Right lobe of liver (tissue), 6 donors: Measurements from ENCODE around the gene FRZB. TPM values are rescaled to one million over a fixed set of nuclear protein-coding genes. Genes with fewer than 3 reads are reported as not detected.
A peak's percentile ranks its signal among the peaks of the same experiment; 100 is the strongest.
"Not testable (repeated sequence)": the region's sequence is repeated elsewhere in the genome, so short reads cannot be mapped to it uniquely, and the experiment has no call there.

Source experiments
- ATAC-seq, 4 donors: fragments of 200-7000 bp; cut with Tn5 transposase; one replicate each; pipeline ENCODE4 v1.9.1; 2020; ENCODE audit warnings: mild to moderate bottlenecking in 4 of 4, moderate library complexity in 4 of 4
- DNase-seq, 3 donors: peaks; one replicate each; pipeline ENCODE4 v3.0.0-alpha.2; 2020
- H3K27ac ChIP-seq, 3 donors: fragments of 200-600 bp; one replicate each; pipeline ENCODE4 v1.8.0; 2022
- H3K27me3 ChIP-seq, 2 donors: fragments of 200-600 bp; one replicate each; pipeline ENCODE4 v1.8.0; 2022
- H3K36me3 ChIP-seq, 4 donors: fragments of 200-600 bp; sonication (generic) in 1 of 4; one replicate each; pipeline versions ENCODE4 v1.5.1 to v1.8.0; 2017 to 2022; ENCODE audit warnings: control low read depth in 1 of 4
- H3K4me1 ChIP-seq, 4 donors: fragments of 200-600 bp; sonication (generic) in 1 of 4; one replicate each; pipeline versions ENCODE4 v1.5.1 to v1.8.0; 2017 to 2022; ENCODE audit warnings: control low read depth in 1 of 4
- H3K4me3 ChIP-seq, 3 donors: fragments of 200-600 bp; one replicate each; pipeline ENCODE4 v1.8.0; 2022
- H3K9me3 ChIP-seq, 4 donors: fragments of 200-600 bp; sonication (generic) in 1 of 4; one replicate each; pipeline versions ENCODE4 v1.5.1 to v1.8.0; 2017 to 2022; ENCODE audit warnings: control low read depth in 1 of 4
- POLR2A ChIP-seq: fragments of 450-650 bp; IDR thresholded peaks from one replicate; pipeline ENCODE4 v1.6.1; 2017; ENCODE audit warnings: antibody characterized with exemption, mild to moderate bottlenecking
- WGBS: methylation state at CpG from one replicate; pipeline ENCODE4 v1.1.6; 2018; ENCODE audit warnings: low coverage, low lambda C conversion rate; ENCODE audit not compliant: insufficient coverage; ENCODE audit errors: missing lambda C conversion rate; 5-methylcytosine and 5-hydroxymethylcytosine counted together
- intact Hi-C, 2 donors: fragments of 100-400 bp; cut with DNase I; formaldehyde crosslinking; loops; one replicate each; pipeline versions ENCODE4 v1.11.2 to v1.14.1; 2022
- total RNA-seq, 6 experiments: library from RNA; depleted of rRNA in 2 of 6; stranded (reverse); fragments of >200 nt in 2 of 6; fragmentation: NEBNext Ultra II Directional in 3 of 6; extraction: Animal tissue kit (Norgen Biotek cat#: 25700) in 3 of 6; gene quantifications; one replicate each; pipeline versions ENCODE4 v1.1.0 to v1.2.4, GENCODE V29; 2016 to 2023
- TF ChIP-seq, protein P1 (sequence below), 4 donors: fragments of 200-600 bp in 3 of 4; fragments of 450-650 bp in 1 of 4; IDR thresholded peaks; one replicate each; pipeline versions ENCODE4 v1.5.1 to v1.8.0; 2016 to 2022; ENCODE audit warnings: antibody characterized with exemption in 4 of 4, mild to moderate bottlenecking in 2 of 4
- donor health status: DM: no; HTN: yes; CAD: no.
- donor health status: DM: no; HTN: no; CAD: no.
- donor health status: DM: no; HTN: no; CAD: no.
- donor health status: DM: no; HTN: yes; CAD: no.
- donor health status: DM: no; HTN: yes; CAD: no.

Gene FRZB
- total RNA-seq, 6 experiments from 2014 or later = 0.14 to 0.93 (median 0.59) TPM

DNA sequence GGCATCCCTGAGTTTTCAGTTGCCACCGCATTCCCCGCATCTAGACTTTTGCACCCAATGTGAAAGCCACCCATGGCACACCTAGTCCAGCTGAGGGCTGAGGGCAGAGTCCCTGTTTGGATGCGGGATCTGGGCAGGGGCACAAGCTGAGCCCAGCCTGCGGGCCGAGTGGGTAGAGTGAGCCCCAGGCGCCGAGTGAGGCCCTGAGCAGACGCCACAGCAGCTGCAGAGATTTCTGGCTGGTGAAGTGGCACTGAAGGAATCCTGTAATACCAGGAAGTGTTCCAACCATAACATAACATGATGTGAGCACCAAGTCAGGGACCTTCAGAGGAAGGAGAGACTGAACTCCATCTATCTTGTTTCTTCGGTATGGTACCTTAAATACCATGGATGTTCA lies 27.7 kb upstream of the FRZB start:
- no peak for DNase-seq
- no peaks in the 10 kb centered on the region for H3K9me3 ChIP-seq
- H3K27ac ChIP-seq = no peak overlapping the region
- no peaks in the 10 kb centered on the region for H3K27me3 ChIP-seq
- ATAC-seq = no peak
- H3K4me3 ChIP-seq = no peak overlapping the region
- WGBS = 97% methylated on average over 4 of the region's 9 CpGs
- H3K36me3 ChIP-seq = no peaks in the 10 kb centered on the region
- H3K4me1 ChIP-seq = peaks cover 0 to 5% (median 0%) of the 10 kb centered on the region in 4 donors
- intact Hi-C loops = no loop called here
- no peak for TF ChIP-seq POLR2A
- TF ChIP-seq, protein P1, sequence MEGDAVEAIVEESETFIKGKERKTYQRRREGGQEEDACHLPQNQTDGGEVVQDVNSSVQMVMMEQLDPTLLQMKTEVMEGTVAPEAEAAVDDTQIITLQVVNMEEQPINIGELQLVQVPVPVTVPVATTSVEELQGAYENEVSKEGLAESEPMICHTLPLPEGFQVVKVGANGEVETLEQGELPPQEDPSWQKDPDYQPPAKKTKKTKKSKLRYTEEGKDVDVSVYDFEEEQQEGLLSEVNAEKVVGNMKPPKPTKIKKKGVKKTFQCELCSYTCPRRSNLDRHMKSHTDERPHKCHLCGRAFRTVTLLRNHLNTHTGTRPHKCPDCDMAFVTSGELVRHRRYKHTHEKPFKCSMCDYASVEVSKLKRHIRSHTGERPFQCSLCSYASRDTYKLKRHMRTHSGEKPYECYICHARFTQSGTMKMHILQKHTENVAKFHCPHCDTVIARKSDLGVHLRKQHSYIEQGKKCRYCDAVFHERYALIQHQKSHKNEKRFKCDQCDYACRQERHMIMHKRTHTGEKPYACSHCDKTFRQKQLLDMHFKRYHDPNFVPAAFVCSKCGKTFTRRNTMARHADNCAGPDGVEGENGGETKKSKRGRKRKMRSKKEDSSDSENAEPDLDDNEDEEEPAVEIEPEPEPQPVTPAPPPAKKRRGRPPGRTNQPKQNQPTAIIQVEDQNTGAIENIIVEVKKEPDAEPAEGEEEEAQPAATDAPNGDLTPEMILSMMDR (IDR thresholded peaks at IDR 0.05) = no peak

DNA sequence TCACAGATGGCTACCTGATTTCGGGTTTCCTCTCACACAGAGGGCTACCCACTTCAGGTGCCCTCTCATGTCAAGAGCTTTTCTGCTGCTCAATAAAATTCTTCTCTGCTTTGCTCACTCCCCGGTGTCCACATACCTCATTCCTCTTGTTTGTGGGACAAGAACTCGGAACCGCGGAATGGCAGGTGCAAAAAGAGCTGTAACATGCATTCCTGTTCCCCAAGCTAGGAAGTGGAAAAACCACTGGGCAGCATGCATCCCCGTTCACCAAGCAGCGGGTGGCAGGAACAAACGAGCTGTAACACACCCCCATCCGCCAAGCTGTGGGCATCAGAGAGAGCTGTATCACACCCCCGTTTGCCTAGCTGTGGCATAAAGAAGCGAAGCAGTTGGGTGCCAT lies 27.2 kb upstream of the FRZB start:
- H3K36me3 ChIP-seq = no peaks in the 10 kb centered on the region
- peaks cover 0 to 5% (median 0%) of the 10 kb centered on the region in 4 donors for H3K4me1 ChIP-seq
- ATAC-seq (no peak), DNase-seq (no peak)
- WGBS = 97% methylated on average over 10 of the region's 11 CpGs
- no peak overlapping the region for H3K27ac ChIP-seq
- no peaks in the 10 kb centered on the region for H3K27me3 ChIP-seq
- intact Hi-C loops = no loop called here
- no peak overlapping the region for H3K4me3 ChIP-seq
- TF ChIP-seq, protein P1 (IDR thresholded peaks at IDR 0.05) = no peak
- TF ChIP-seq POLR2A = no peak
- no peaks in the 10 kb centered on the region for H3K9me3 ChIP-seq

DNA sequence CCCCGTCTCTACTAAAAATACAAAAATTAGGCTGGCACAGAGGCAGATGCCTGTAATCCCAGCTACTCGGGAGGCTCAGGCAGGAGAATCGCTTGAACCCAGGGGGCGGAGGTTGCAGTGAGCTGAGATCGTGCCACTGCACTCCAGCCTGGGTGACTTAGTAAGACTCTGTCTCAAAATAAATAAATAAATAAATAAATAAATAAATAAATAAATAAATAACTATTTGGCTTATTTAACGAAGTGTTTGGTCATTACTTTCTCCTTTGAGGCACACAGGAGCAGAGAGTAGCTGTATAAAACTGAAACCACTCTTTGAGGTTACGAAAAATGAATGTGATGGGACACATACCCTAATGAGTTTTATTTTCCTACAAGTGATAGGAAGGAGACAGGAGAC lies 26.6 kb upstream of the FRZB start:
- ATAC-seq, intact Hi-C loops, H3K27ac ChIP-seq, H3K4me1 ChIP-seq, H3K36me3 ChIP-seq, H3K4me3 ChIP-seq, H3K27me3 ChIP-seq, H3K9me3 ChIP-seq, DNase-seq: not testable (repeated sequence)
- WGBS = 91% methylated on average over 7 of the region's 7 CpGs

DNA sequence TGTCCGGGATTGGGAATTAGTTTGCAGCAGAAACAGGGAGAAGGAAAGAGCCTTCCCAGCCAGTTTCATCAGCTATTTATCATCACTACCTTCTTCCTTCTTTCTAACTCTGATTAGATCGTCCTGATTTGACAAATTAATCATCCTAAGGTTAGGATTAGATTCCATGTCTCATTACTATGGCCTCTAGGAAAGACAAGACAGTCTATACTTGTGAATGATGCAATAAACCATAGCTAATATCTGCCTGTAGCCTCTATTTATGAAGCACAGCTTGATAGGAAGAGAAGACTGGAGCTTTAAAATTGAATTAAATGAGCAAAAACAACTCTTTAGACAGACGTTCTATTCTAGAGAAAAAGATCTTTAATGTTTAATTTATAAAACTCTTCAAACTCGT lies 25.2 kb upstream of the FRZB start:
- WGBS = 48% methylated on average over 4 of the region's 4 CpGs
- H3K27me3 ChIP-seq = no peaks in the 10 kb centered on the region
- TF ChIP-seq, protein P1 (IDR thresholded peaks at IDR 0.05) = no peak
- TF ChIP-seq POLR2A = no peak
- no peak overlapping the region for H3K4me3 ChIP-seq
- no peaks in the 10 kb centered on the region for H3K36me3 ChIP-seq
- peaks cover 0 to 5% (median 0%) of the 10 kb centered on the region in 4 donors for H3K4me1 ChIP-seq
- no peaks in the 10 kb centered on the region for H3K9me3 ChIP-seq
- intact Hi-C loops = no loop called here
- ATAC-seq = peak in 3 of 4 donors; percentile 22 to 34 (median 29)
- no peak overlapping the region for H3K27ac ChIP-seq
- DNase-seq = no peak

GRCh38 chr2:182890773-182891378 lies 24.4 kb upstream of the FRZB start:
- DNase-seq (no peak), ATAC-seq (peak; percentile 63 to 89 (median 64))

More at GRCh38 chr2:182890773-182891378, 24.4 kb upstream of the FRZB start:
- WGBS = 10% methylated on average over 3 of the region's 3 CpGs
- intact Hi-C loops = no loop called here
- H3K4me3 ChIP-seq = peak overlapping the region; percentile 3 to 23 (median 15)
- TF ChIP-seq POLR2A = no peak
- TF ChIP-seq, protein P1 (IDR thresholded peaks at IDR 0.05) = no peak
- H3K9me3 ChIP-seq = no peaks in the 10 kb centered on the region
- H3K4me1 ChIP-seq = peaks cover 0 to 5% (median 0%) of the 10 kb centered on the region in 4 donors
- H3K27me3 ChIP-seq = no peaks in the 10 kb centered on the region
- peak overlapping the region in 1 of 3 donors; percentile 28 for H3K27ac ChIP-seq
- H3K36me3 ChIP-seq = no peaks in the 10 kb centered on the region
